HCT116 (cell line): Measurements from ENCODE around the gene OR6B2. TPM values are rescaled to one million over a fixed set of nuclear protein-coding genes. Genes with fewer than 3 reads are reported as not detected.

Source experiments
- ATAC-seq: fragments of 200-7000 bp; cut with Tn5 transposase; 2 replicates; pipeline ENCODE4 v1.9.1; 2020; ENCODE audit warnings: mild to moderate bottlenecking, moderate library complexity
- BruUV-seq: library from RNA; stranded (reverse); fragments of 400-500 nt; replicated peaks from 2 replicates; lab custom pipeline; 2021; lab: Mats Ljungman, UMichigan
- CTCF ChIA-PET: fragments of 300-600 bp; sonication (Branson Sonifier 250); formaldehyde crosslinking; loops from one replicate; lab custom pipeline; 2021; ENCODE audit warnings: antibody characterized with exemption; lab: Charles Lee
- POLR2A ChIA-PET: fragments of 300-600, 350-600 bp; sonication (Branson Sonifier 250); formaldehyde crosslinking; loops from one replicate; lab custom pipeline; 2021; ENCODE audit warnings: antibody characterized with exemption; lab: Charles Lee
- RAD21 ChIA-PET, 2 experiments: fragments of 300-600 bp; sonication (Branson Sonifier 250); formaldehyde crosslinking; loops; one replicate each; lab custom pipeline; 2023; ENCODE audit warnings: low total read pairs in 2 of 2; ENCODE audit not compliant: uncharacterized antibody in 2 of 2, unreplicated experiment in 2 of 2, low non-redundant PET in 1 of 2; lab: Charles Lee
- DNase-seq: peaks from one replicate; pipeline ENCODE4 v3.0.0-alpha.2; 2010; ENCODE audit warnings: low read depth, low spot score
- H2AFZ ChIP-seq: fragments of 200-600 bp; shearing (Covaris generic), sonication (generic); 2 replicates; pipeline ENCODE4 v1.6.1; 2017; ENCODE audit warnings: low read depth, mixed run types, mixed read lengths, antibody characterized with exemption, low read length; ENCODE audit not compliant: poor library complexity, severe bottlenecking
- H3K27ac ChIP-seq: 2 replicates; pipeline ENCODE4 v1.5.1; 2012; ENCODE audit warnings: low read depth, low read length
- H3K27me3 ChIP-seq: fragments of 200-600 bp; sonication (generic); 2 replicates; pipeline ENCODE4 v1.6.1; 2016; ENCODE audit warnings: mixed run types, low read length, mixed read lengths; ENCODE audit not compliant: insufficient read depth
- H3K36me3 ChIP-seq, 2 experiments: fragments of 200-500 bp in 1 of 2; fragments of 200-600 bp in 1 of 2; sonication (Bioruptor generic) in 1 of 2; sonication (generic) in 1 of 2; 2 replicates each; pipeline versions ENCODE4 v1.5.1 to v1.6.1; 2014 to 2016; ENCODE audit warnings: low read length in 2 of 2, inconsistent platforms in 1 of 2, mixed read lengths in 1 of 2, mixed run types in 1 of 2; ENCODE audit not compliant: insufficient read depth in 2 of 2, control insufficient read depth in 1 of 2
- H3K4me1 ChIP-seq, 2 experiments: fragments of 200-600 bp in 1 of 2; sonication (generic) in 1 of 2; 2 replicates each; pipeline versions ENCODE4 v1.5.1 to v1.6.1; 2012 to 2017; ENCODE audit warnings: low read length in 2 of 2, inconsistent platforms in 1 of 2, mild to moderate bottlenecking in 1 of 2, mixed read lengths in 1 of 2, mixed run types in 1 of 2, moderate library complexity in 1 of 2; ENCODE audit not compliant: insufficient read depth in 2 of 2, control insufficient read depth in 1 of 2
- H3K4me2 ChIP-seq: fragments of 200-600 bp; sonication (generic); 2 replicates; pipeline ENCODE4 v1.6.1; 2017; ENCODE audit warnings: mixed run types, low read length, mixed read lengths
- H3K4me3 ChIP-seq, 2 experiments: fragments of 200-600 bp in 1 of 2; sonication (generic) in 1 of 2; replicated peaks in 1 of 2; 2 replicates each; pipeline ENCODE4 v1.5.1; 2011 to 2016; ENCODE audit warnings: low read length in 2 of 2, control low read depth in 1 of 2, low read depth in 1 of 2, mild to moderate bottlenecking in 1 of 2, mixed read lengths in 1 of 2, mixed run types in 1 of 2
- H3K79me2 ChIP-seq: fragments of 200-600 bp; sonication (generic); 2 replicates; pipeline ENCODE4 v1.6.1; 2017; ENCODE audit warnings: mild to moderate bottlenecking, mixed run types, low read length, moderate library complexity, mixed read lengths; ENCODE audit not compliant: insufficient read depth
- H3K9ac ChIP-seq: fragments of 200-600 bp; sonication (generic); 2 replicates; pipeline ENCODE4 v1.6.1; 2016; ENCODE audit warnings: low read length, mixed read lengths
- H3K9me2 ChIP-seq: fragments of 200-600 bp; sonication (generic), shearing (Covaris generic); 2 replicates; pipeline ENCODE4 v1.6.1; 2017; ENCODE audit warnings: mixed run types, mild to moderate bottlenecking, moderate library complexity; ENCODE audit not compliant: insufficient read depth
- H3K9me3 ChIP-seq, 2 experiments: fragments of 200-500 bp in 1 of 2; fragments of 200-600 bp in 1 of 2; sonication (Bioruptor generic) in 1 of 2; sonication (generic) in 1 of 2; 2 replicates each; pipeline ENCODE4 v1.6.1; 2014 to 2017; ENCODE audit warnings: low read length in 2 of 2, mixed read lengths in 2 of 2, inconsistent platforms in 1 of 2, low read depth in 1 of 2, mild to moderate bottlenecking in 1 of 2, mixed run types in 1 of 2, moderate library complexity in 1 of 2; ENCODE audit not compliant: control insufficient read depth in 1 of 2, insufficient read depth in 1 of 2
- H4K20me1 ChIP-seq: fragments of 200-600 bp; sonication (generic), shearing (Covaris generic); 2 replicates; pipeline ENCODE4 v1.6.1; 2017; ENCODE audit warnings: mixed run types, mild to moderate bottlenecking, moderate library complexity; ENCODE audit not compliant: insufficient read depth
- CBX3 ChIP-seq: IDR thresholded peaks from 2 replicates; pipeline ENCODE4 v1.6.1; 2012; ENCODE audit warnings: low read depth
- CTCF ChIP-seq, 3 experiments: fragments of 200-600 bp in 1 of 3; sonication (generic) in 1 of 3; IDR thresholded peaks in 2 of 3; conservative IDR thresholded peaks in 1 of 3; 2 replicates each; pipeline ENCODE4 v1.5.1; 2012 to 2017; ENCODE audit warnings: low read depth in 2 of 3, low read length in 2 of 3, antibody characterized with exemption in 1 of 3, borderline replicate concordance in 1 of 3, control low read depth in 1 of 3, mild to moderate bottlenecking in 1 of 3, mixed read lengths in 1 of 3, mixed run types in 1 of 3, moderate library complexity in 1 of 3; ENCODE audit not compliant: insufficient read depth in 1 of 3
- ELF1 ChIP-seq: IDR thresholded peaks from 2 replicates; pipeline ENCODE4 v1.6.1; 2012; ENCODE audit warnings: low read depth, borderline replicate concordance
- EZH2phosphoT487 ChIP-seq: fragments of 200-600 bp; IDR thresholded peaks from 2 replicates; pipeline ENCODE4 v1.6.1; 2018; ENCODE audit warnings: antibody characterized with exemption, borderline replicate concordance
- POLR2A ChIP-seq: IDR thresholded peaks from 2 replicates; pipeline ENCODE4 v1.7.0; 2011; ENCODE audit warnings: borderline replicate concordance; ENCODE audit not compliant: insufficient read depth, insufficient read length; ENCODE audit errors: extremely low read depth
- SP1 ChIP-seq: IDR thresholded peaks from 2 replicates; pipeline ENCODE4 v1.6.1; 2012; ENCODE audit warnings: low read depth
- intact Hi-C: fragments of 100-400 bp; cut with micrococcal nuclease; formaldehyde crosslinking; loops from 2 replicates; pipeline ENCODE4 v1.10.0; 2022
- total RNA-seq: library from RNA; stranded (reverse); gene quantifications from one replicate; pipeline ENCODE4 v1.2.1, GENCODE V29; 2021; ENCODE audit not compliant: unreplicated experiment

Gene OR6B2
- total RNA-seq, 1 experiment from 2014 or later: not detected

GRCh38 chr2:239997686-239998409 is 32.4 kb downstream of the OR6B2 start:
- BruUV-seq: no TSS peak
- ChIA-PET RAD21 (no interaction called here), CTCF (interaction anchor here (0.7 kb wide), 1 partner anchor 23 kb away, joined by 3 read pairs; no protein-coding TSS in a partner anchor), POLR2A (no interaction called here)
- no peak overlapping the region for H3K4me3 ChIP-seq
- H3K9me2 ChIP-seq: no peaks in the 10 kb centered on the region
- H3K79me2 ChIP-seq: peaks cover 23% of the 10 kb centered on the region; the same call in 1 of the 2 replicates
- no peak overlapping the region for H3K27ac ChIP-seq
- H3K36me3 ChIP-seq: peaks cover 14 to 26% of the 10 kb centered on the region in 2 experiments; a peak in 3 of 4 replicates
- H2AFZ ChIP-seq: no peak overlapping the region
- H4K20me1 ChIP-seq: no peaks in the 10 kb centered on the region
- no peaks in the 10 kb centered on the region for H3K4me1 ChIP-seq
- H3K9ac ChIP-seq: no peak overlapping the region
- H3K27me3 ChIP-seq: no peaks in the 10 kb centered on the region
- no peak overlapping the region for H3K4me2 ChIP-seq
- TF ChIP-seq CTCF (IDR thresholded peaks at IDR 0.05 in 2 of 3, conservative IDR thresholded peaks at IDR 0.05 in 1 of 3; ENCODE audit: borderline replicate concordance in 1 of 3, insufficient read depth in 1 of 3, low read depth in 2 of 3, low read length in 2 of 3) (no peak), EZH2phosphoT487 (no peak), CBX3 (no peak)
- DNase-seq (no peak), ATAC-seq (no peak)
- H3K9me3 ChIP-seq: no peaks in the 10 kb centered on the region
- intact Hi-C loops: loop anchor here (10.0 kb wide), 1 partner anchor 603 kb away; no protein-coding TSS in a partner anchor

DNA sequence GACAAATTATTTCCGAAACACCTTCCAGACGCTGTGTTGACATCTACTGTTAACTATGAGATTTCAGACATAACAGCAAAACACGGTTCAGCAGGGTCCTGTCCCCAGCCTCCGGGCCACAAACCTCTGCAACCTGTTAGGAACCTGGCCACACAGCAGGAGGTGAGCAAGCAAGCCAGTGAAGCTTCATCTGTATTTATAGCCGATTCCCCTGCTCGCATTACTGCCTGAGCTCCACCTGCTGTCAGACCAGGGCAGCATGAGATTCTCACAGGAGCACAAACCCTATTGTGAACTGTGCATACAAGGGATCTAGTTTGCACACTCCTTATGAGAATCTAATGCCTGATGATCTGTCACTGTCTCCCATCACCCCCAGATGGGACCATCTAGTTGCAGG is 36.1 kb downstream of the OR6B2 start:
- ChIA-PET RAD21 (no interaction called here), POLR2A (no interaction called here), CTCF (interaction anchor here (1.6 kb wide), 1 partner anchor 170 kb away, joined by 8 read pairs; no protein-coding TSS in a partner anchor)
- Histone ChIP-seq H3K27me3 (no peaks in the 10 kb centered on the region), H3K4me3 (no peak overlapping the region), H3K9ac (no peak overlapping the region), H4K20me1 (peaks cover 10% of the 10 kb centered on the region; the same call in 1 of the 2 replicates), H2AFZ (no peak overlapping the region), H3K79me2 (peaks cover 32% of the 10 kb centered on the region), H3K4me1 (no peaks in the 10 kb centered on the region), H3K9me3 (no peaks in the 10 kb centered on the region), H3K27ac (no peak overlapping the region), H3K9me2 (no peaks in the 10 kb centered on the region), H3K4me2 (no peak overlapping the region), H3K36me3 (peaks cover 4 to 23% of the 10 kb centered on the region in 2 experiments; a peak in 2 of 4 replicates)
- DNase-seq (no peak), ATAC-seq (no peak)
- no peak for TF ChIP-seq CBX3
- no peak for TF ChIP-seq SP1
- no peak for TF ChIP-seq CTCF (IDR thresholded peaks at IDR 0.05 in 2 of 3, conservative IDR thresholded peaks at IDR 0.05 in 1 of 3; ENCODE audit: borderline replicate concordance in 1 of 3, insufficient read depth in 1 of 3, low read depth in 2 of 3, low read length in 2 of 3)
- TF ChIP-seq ELF1: no peak
- TF ChIP-seq POLR2A: no peak
- intact Hi-C loops: loop anchor here (5.0 to 10.0 kb wide), 2 partner anchors 599 to 727 kb away; no protein-coding TSS in a partner anchor
- BruUV-seq: no TSS peak
